MV-4-11 (cell line): ENCODE data around the gene P2RX2.

Experiments
- DNase-seq: peaks from one replicate; lab custom pipeline; 2025; lab: John Stamatoyannopoulos, UW

Gene P2RX2

GRCh38 chr12:132603240-132604150 is 15.1 kb upstream of the P2RX2 start:
- DNase-seq = no peak

GRCh38 chr12:132604151-132604618 is 14.4 kb upstream of the P2RX2 start:
- no peak for DNase-seq

GRCh38 chr12:132604668-132605441 is 13.7 kb upstream of the P2RX2 start:
- no peak for DNase-seq

GRCh38 chr12:132605892-132606291 is 12.7 kb upstream of the P2RX2 start:
- no peak for DNase-seq

- peak; percentile 51 for DNase-seq
Observed at GRCh38 chr12:132606466-132606865, 12.1 kb upstream of the P2RX2 start.

GRCh38 chr12:132606927-132607326 is 11.6 kb upstream of the P2RX2 start:
- DNase-seq = no peak

GRCh38 chr12:132608231-132609171 is 10.1 kb upstream of the P2RX2 start:
- DNase-seq = no peak

- no peak for DNase-seq
Observed at GRCh38 chr12:132610051-132610759, 8.4 kb upstream of the P2RX2 start, which contains the start of gene LRCOL1. Gene LRCOL1 (minus strand): TSS chr12:132610582. CDS start chr12:132606251, 4,331 bp downstream.

- no peak for DNase-seq
Observed at GRCh38 chr12:132610866-132611602, 7.5 kb upstream of the P2RX2 start.

- no peak for DNase-seq
Observed at GRCh38 chr12:132611620-132612019, 7.0 kb upstream of the P2RX2 start.

GRCh38 chr12:132614029-132614428 is 4.5 kb upstream of the P2RX2 start:
- DNase-seq = no peak

GRCh38 chr12:132614861-132615578 is 3.6 kb upstream of the P2RX2 start:
- peak; percentile 66 for DNase-seq

- DNase-seq = no peak
Observed at GRCh38 chr12:132615579-132616038, 3.0 kb upstream of the P2RX2 start.

- DNase-seq = no peak
Observed at GRCh38 chr12:132617135-132617701, 1.4 kb upstream of the P2RX2 start.

- no peak for DNase-seq
Observed at GRCh38 chr12:132617822-132618682, 524 bp upstream of the P2RX2 start.

- no peak for DNase-seq
Observed at GRCh38 chr12:132619071-132619385, 452 bp downstream of the P2RX2 start.

GRCh38 chr12:132619386-132620112 is 973 bp downstream of the P2RX2 start:
- DNase-seq = no peak
